Cerebellar cortex (tissue), 1 donor: Measurements from ENCODE around the gene LYSMD1.

Experiments
- DNase-seq: peaks from one replicate; pipeline ENCODE4 v3.0.0-alpha.2; 2015; ENCODE audit warnings: low spot score

LYSMD1 gene

DNA sequence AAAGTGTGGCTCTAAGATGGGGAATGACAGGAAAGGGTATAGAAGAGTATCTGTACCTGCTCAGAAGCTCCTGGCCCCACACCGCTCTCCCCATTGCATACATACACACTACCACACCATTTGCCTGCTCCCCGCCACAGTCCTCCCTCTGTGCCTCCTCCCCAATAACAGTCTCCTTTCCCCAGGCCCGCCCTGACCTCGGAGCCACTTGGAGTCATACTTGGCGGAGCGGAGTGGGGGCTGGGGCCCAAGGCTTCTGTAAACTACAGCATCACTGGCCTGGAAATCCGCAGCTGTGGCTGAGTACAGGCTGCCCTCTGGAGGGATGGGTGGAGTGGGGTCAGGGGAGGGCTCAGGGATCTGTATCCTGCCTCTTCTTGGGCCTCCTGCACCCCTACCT lies 27.9 kb downstream of the LYSMD1 start:
- DNase-seq, result no peak

DNA sequence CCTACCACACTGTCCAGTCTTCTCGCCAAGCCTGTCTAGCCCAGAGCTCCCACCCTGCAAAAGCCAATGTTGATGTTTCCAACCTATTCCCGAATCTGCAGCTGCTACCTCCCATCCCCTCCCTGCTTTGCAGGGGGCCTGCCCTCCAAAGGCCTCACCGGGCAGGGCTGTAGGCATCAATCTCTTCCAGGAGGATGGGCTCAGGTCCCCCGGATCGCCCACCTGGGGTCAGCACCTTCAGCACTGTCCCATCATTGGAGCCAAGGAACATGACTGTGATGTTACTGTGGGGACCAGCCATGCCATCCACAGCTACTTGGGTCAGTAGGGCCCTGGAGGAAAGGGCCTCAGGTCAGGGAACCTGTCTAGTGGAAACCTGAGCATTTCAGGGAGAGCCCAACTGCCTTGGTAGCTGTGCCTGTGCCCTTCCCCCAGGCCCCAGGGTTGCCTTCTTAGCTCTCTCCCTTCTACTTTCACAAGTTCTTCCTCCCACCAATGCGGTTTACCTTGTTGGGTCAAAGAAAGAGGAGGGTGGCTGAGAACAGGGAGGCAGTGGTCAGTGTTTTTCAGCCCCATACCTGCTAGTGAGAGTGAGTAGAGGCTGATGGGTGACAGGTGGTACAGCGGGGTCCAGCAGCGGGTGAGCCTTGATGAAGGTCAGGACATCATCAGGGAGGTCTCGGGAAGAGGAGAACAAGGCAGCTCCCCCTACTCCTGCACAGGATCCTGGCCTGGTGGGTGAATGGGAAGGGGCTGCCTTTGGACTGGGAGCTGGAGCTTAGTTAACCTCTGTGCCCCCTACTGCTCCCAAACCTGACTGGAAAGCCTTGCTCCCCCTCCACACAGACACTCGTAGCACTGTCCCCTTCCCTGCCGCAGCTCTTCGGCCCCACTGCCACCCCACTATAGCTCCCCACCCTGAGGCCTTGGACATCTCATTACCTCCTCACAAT lies 30.0 kb downstream of the LYSMD1 start:
- no peak for DNase-seq

DNA sequence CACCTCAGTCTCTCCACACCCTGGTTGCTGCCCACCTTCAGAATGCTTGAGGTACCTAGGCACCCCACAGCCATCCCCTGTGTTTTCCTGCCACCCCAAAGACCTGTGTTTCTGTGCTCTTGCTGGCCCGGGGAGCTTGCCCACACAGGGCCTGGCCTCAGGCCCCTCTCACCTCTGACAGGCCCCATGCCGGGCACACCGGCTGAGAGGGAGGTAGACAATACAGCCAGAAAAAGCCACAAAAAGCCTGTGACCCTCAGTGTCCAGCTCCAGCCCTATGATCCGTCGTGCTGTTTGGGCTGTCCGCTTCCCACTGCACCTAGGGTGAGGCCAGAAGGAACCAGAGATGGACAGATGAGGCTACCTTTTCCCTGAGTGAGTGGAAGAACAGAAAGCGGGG lies 30.7 kb downstream of the LYSMD1 start:
- DNase-seq, result no peak

DNA sequence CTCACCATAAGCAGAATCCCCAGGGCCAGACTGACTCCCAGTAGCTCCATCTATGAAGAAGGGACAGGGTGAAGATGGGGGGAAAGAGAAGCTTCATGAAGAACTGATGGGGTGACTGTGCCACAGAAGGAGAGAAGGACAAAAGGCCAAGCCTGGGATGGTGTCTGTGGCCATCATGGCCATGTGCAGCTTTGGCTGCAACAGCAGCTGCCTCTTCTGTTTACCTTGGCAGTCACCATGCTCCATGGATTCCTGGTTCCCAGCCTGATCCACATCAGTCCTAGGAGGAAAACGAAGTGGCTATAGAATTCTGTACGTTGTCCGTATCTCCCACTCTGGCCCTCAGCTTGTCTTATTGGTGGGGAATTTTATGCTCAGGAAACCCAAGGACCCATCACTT lies 31.3 kb downstream of the LYSMD1 start:
- DNase-seq, result no peak

DNA sequence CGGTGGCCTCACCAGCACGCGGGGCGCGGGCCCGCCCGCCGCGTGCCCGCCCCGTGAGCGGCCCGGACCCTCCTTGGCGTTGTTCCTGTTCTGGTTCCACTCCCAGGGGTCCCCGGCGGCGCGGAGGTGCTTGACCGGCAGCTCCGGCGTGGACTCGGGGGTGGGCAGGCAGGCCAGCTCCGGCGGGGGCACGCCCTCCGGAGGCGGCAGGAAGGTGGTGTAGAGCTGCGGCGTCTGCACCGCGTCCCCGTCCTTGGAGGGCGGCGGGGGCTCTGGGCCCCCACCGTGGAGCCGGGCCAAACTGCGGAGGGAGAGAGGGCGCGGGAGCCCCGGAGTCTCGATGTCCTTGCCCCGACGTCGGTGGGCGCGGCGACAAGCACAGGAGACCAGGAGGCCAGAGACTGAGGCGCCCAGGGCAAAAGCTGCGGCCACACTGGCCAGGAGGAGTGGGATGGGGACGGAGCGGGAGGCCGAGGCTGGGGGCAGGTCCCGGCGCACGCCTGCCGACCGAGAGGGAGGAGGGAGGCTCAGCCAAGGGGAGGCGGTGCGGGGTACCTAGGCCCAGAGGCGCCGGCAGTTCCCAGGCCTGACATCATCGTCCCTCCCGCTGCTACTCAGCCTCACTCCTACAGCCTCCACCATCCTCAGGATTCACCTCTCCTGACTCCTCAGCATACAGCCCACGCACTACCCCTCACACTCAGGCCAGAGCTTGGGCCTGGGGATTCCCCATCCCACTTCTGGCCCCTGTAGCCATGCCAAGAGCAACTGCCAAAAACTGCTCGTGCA lies 32.5 kb downstream of the LYSMD1 start:
- no peak for DNase-seq

DNA sequence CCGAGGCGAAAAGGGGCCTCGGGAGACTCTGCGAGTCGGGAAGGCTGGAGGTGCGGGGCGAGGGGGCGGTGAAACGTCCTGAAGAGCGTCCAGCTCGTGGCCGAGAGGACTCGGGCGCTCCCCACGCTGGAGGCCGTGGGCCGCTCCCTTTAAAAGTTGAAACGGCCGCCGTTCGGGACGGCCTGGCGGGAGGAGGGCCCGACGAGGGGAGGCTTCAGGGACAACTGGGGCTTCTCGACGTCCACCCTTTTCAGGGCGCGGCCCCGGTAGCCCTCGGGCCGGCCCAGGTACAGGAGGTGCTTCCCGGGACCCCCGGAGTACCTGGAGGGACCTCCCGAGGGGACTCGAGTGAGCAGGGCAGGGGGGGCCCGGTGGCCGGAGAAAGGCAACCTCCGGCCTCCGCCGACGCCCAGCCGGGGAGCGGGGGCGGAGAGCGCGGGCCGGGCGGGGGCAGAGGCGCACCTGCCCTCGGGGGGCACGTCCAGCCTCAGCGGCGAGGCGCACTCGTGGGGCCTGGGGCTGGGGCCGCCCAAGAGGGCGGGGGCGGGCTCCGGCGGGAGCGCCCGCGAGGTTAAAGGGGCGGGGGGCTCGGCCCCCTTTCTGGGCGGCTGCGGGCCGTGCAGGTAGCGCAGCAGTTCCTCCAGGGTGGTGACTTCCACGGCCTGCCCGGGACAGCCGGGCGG lies 33.2 kb downstream of the LYSMD1 start:
- no peak for DNase-seq

DNA sequence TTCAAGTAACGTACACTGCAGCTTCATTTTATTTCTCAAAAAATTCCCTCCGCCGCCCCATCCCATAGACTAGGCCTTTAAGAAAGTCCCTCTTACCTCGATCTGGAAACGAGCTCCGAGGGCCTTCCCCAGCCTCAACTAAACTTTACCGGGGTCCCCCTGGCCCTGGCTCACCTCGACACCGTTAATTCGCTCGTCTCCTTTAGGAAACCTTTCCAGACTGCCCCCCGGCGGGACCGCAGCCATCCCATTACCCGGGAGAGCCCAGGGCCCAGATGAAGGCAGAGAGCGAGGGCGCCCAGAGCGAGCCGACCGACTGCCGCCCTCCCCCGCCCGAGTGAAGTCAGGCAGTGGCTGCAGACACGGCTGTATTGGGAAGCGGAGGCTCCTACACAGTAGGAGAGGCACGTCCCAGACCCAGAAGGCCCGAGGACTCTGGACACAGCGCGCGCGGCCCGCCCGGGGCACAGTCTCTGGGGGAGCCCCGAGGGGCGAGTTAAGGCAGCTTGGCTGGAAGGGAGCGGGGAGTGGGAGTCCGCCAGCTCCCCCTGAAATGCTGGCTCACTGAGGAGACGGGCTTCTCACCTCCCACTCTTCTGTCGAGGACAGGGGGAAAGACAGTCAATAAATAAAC lies 33.9 kb downstream of the LYSMD1 start:
- DNase-seq, result no peak

DNA sequence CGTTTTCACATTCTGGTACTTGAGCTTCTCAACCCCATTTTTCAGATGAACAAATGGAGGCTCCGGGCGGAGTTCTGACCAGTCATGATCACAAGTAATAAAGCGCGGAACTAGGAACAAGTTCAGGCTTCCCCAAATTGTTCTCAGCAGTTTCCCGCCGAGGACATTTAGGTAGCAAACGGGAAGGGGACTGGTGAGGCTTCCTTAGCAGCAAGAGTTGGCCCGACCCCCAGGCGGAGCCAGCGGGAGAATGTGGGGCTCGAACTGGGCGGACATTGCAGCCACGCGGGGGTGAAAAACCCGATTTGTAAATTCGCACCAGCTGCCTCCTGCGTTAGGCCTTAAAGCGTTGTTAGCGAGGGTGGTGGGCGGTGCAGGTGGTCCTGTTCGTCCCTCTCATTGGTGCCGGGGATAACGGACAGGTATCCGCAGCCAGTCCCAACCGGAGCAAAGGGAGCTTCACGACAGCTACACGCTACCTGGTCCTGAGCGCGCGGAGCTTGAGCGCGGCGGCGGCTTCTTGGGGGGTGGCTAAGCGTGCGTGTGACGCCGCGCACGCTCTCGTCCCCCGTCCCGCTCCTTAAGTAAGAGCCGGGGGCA lies 34.6 kb downstream of the LYSMD1 start:
- DNase-seq, result peak; percentile 95

DNA sequence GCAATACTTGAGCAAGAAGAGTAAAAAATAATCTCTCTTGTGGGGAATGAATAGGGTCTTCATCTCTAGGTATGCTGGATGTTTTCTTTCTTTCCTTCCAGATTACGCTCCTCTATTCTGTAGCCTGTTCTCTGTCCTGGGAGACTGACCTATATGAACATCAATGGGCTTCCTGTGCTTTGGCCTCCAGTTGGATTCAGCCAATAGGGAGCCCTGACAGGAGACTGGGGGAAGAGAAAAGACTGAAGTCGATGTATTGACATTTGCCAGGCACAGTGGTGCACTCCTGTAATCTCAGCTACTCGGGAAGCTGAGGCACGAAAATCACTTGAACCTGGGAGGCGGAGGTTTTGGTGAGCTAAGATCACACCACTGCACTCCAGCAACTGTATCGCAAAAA lies 36.9 kb downstream of the LYSMD1 start:
- DNase-seq, result no peak

DNA sequence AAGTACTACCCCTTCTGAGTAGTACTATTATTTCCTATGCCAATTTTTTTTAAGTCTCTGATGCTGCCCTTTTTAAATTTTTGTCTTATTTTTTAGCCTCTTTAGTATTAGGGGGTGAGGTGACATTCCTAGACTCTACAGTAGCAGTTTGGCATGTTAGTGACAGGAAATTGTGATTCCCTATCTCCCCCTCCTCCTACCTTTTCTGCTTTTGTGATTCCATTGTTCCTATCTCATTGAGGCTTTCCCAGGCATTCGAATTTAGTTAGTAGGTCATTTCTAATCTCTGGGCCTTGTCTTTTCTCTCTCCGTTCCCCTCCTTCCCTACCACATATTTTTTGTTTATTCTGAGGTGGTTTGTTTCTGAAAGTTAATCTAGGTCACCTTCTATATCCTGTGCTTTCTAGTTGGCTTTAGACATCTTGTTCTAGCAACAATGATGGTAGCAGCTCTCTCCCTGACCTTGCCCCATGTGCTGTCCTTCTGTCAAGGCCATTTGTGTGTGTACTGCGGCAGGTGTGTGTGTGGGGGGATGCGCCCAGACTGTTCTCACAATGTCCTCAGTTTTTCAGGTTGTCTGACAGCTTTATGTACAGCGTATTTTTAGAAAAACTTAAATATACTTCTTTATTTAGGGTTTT lies 40.8 kb downstream of the LYSMD1 start:
- DNase-seq, result no peak

DNA sequence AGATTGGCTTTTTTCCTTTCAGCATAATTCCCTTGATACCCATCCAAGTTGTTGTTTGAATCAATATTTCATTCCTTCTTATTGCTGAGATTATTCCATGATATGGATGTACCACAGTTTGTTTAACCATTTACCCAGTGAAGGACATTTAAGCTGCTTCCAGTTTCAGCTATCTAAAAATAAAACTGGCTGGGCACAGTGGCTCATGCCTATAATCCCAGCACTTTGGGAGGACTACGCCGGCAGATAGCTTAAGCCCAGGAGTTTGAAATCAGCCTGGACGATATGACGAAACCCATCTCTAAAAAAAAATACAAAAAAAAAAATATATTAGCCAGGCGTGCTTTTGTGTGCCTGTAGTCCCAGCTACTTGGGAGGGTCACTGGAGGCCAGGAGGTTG lies 51.8 kb downstream of the LYSMD1 start:
- no peak for DNase-seq
